Gastrocnemius medialis (tissue), 4 donors: Measurements from ENCODE around the gene WEE2. TPM values are rescaled to one million over a fixed set of nuclear protein-coding genes. Genes with fewer than 3 reads are reported as not detected.
A peak's percentile ranks its signal among the peaks of the same experiment; 100 is the strongest.

Source experiments
- ATAC-seq, 2 donors: fragments of 150-250 bp; one replicate each; pipeline ENCODE4 v1.9.1; 2016
- DNase-seq, 2 donors: peaks; one replicate each; pipeline ENCODE4 v3.0.0-alpha.2; 2019
- H3K27ac ChIP-seq, 4 donors: fragments of 200-600 bp; sonication (generic); 1 replicate in 1 of 4; 2 replicates in 3 of 4; pipeline ENCODE4 v1.5.1; 2016 to 2018; ENCODE audit warnings: mild to moderate bottlenecking in 2 of 4, moderate library complexity in 1 of 4
- H3K27me3 ChIP-seq, 3 donors: fragments of 200-600 bp; sonication (generic) in 2 of 3; 1 replicate in 1 of 3; 2 replicates in 2 of 3; pipeline versions ENCODE4 v1.5.1 to v1.6.0; 2016 to 2019; ENCODE audit warnings: mild to moderate bottlenecking in 1 of 3, moderate library complexity in 1 of 3
- H3K36me3 ChIP-seq, 2 donors: fragments of 200-600 bp; sonication (generic) in 1 of 2; one replicate each; pipeline ENCODE4 v1.5.1; 2017 to 2018
- H3K4me1 ChIP-seq, 2 donors: fragments of 200-600 bp; sonication (generic) in 1 of 2; one replicate each; pipeline ENCODE4 v1.5.1; 2016 to 2017; ENCODE audit warnings: mild to moderate bottlenecking in 2 of 2
- H3K4me3 ChIP-seq, 4 donors: fragments of 200-600 bp; sonication (generic) in 3 of 4; 1 replicate in 1 of 4; 2 replicates in 3 of 4; pipeline ENCODE4 v1.5.1; 2016 to 2019; ENCODE audit warnings: mild to moderate bottlenecking in 2 of 4
- H3K9me3 ChIP-seq, 3 donors: fragments of 200-600 bp; sonication (generic) in 2 of 3; 1 replicate in 1 of 3; 2 replicates in 2 of 3; pipeline ENCODE4 v1.5.1; 2016 to 2019
- CTCF ChIP-seq, 5 experiments: fragments of 450-650 bp in 3 of 5; fragments of 200-600 bp in 2 of 5; sonication (generic) in 2 of 5; IDR thresholded peaks in 4 of 5; conservative IDR thresholded peaks in 1 of 5; 1 replicate in 4 of 5; 2 replicates in 1 of 5; pipeline ENCODE4 v1.5.1; 2016 to 2019; ENCODE audit warnings: antibody characterized with exemption in 5 of 5, mild to moderate bottlenecking in 3 of 5, moderate library complexity in 3 of 5
- POLR2A ChIP-seq, 2 donors: fragments of 450-650 bp; IDR thresholded peaks; one replicate each; pipeline ENCODE4 v1.6.1; 2017; ENCODE audit warnings: antibody characterized with exemption in 2 of 2, mild to moderate bottlenecking in 2 of 2, moderate library complexity in 2 of 2
- in situ Hi-C, 4 donors: fragments of 200-750 bp; cut with MboI; loops; one replicate each; pipeline versions ENCODE4 v1.15.0 to v1.8.0; 2017; ENCODE audit warnings: low sequenced_read_pairs in 4 of 4
- intact Hi-C: fragments of 100-400 bp; cut with DNase I; formaldehyde crosslinking; loops from one replicate; pipeline ENCODE4 v1.15.1; 2023; ENCODE audit warnings: low total_unique reads
- total RNA-seq, 4 donors: library from RNA; depleted of rRNA; stranded (reverse); fragments of >200 nt; gene quantifications; one replicate each; pipeline versions ENCODE4 v1.1.0 to v1.2.3, GENCODE V29; 2016

WEE2 gene
- total RNA-seq, 4 donors from 2014 or later, result not detected

- no peak for TF ChIP-seq POLR2A (IDR thresholded peaks at IDR 0.05)
- no peak for TF ChIP-seq CTCF (IDR thresholded peaks at IDR 0.05 in 4 of 5, conservative IDR thresholded peaks at IDR 0.05 in 1 of 5)
- in situ Hi-C loops, result no loop called here
- ATAC-seq (no peak), DNase-seq (no peak)
- Histone ChIP-seq H3K4me1 (peaks cover 18 to 19% of the 10 kb centered on the region in 2 donors), H3K9me3 (no peaks in the 10 kb centered on the region), H3K4me3 (no peak overlapping the region), H3K36me3 (no peaks in the 10 kb centered on the region), H3K27me3 (no peaks in the 10 kb centered on the region), H3K27ac (no peak overlapping the region)
- intact Hi-C loops, result no loop called here
Measured at GRCh38 chr7:141704112-141704511, 4.0 kb upstream of the WEE2 start.

DNA sequence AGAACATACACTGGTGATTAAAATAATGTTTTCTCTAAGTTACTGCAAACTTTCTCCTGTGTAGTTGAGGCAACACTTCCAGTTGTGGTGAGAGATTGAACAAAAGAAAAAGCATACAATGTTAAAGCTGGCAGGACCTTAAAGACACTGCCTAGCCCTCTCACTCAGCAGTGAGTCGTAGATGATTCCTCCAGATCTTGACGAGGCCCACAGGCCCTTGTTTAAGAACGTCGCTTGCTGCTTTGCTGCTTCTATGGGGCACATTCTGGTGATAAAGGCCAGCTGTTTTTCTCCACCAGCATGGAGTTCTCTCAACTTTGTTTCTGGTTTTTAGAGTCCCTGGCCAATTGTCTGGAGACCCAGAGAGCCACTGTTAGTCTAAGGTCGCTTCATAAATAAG is 3.4 kb upstream of the WEE2 start:
- intact Hi-C loops (no loop called here), in situ Hi-C loops (no loop called here)
- DNase-seq (no peak), ATAC-seq (no peak)
- no peaks in the 10 kb centered on the region for H3K9me3 ChIP-seq
- H3K4me1 ChIP-seq, result peaks cover 18 to 25% of the 10 kb centered on the region in 2 donors
- H3K36me3 ChIP-seq, result no peaks in the 10 kb centered on the region
- H3K4me3 ChIP-seq, result no peak overlapping the region
- H3K27ac ChIP-seq, result no peak overlapping the region
- no peak for TF ChIP-seq POLR2A (IDR thresholded peaks at IDR 0.05)
- no peak for TF ChIP-seq CTCF (IDR thresholded peaks at IDR 0.05 in 4 of 5, conservative IDR thresholded peaks at IDR 0.05 in 1 of 5)
- no peaks in the 10 kb centered on the region for H3K27me3 ChIP-seq

- intact Hi-C loops, result no loop called here
- H3K9me3 ChIP-seq, result no peaks in the 10 kb centered on the region
- H3K36me3 ChIP-seq, result no peaks in the 10 kb centered on the region
- TF ChIP-seq CTCF (IDR thresholded peaks at IDR 0.05 in 4 of 5, conservative IDR thresholded peaks at IDR 0.05 in 1 of 5), result no peak
- no peak for TF ChIP-seq POLR2A (IDR thresholded peaks at IDR 0.05)
- H3K4me3 ChIP-seq, result no peak overlapping the region
- in situ Hi-C loops, result no loop called here
- H3K27me3 ChIP-seq, result no peaks in the 10 kb centered on the region
- peaks cover 9 to 23% of the 10 kb centered on the region in 2 donors for H3K4me1 ChIP-seq
- H3K27ac ChIP-seq, result no peak overlapping the region
- DNase-seq, result no peak
- ATAC-seq, result no peak
Measured at GRCh38 chr7:141706239-141707064, 1.7 kb upstream of the WEE2 start.

DNA sequence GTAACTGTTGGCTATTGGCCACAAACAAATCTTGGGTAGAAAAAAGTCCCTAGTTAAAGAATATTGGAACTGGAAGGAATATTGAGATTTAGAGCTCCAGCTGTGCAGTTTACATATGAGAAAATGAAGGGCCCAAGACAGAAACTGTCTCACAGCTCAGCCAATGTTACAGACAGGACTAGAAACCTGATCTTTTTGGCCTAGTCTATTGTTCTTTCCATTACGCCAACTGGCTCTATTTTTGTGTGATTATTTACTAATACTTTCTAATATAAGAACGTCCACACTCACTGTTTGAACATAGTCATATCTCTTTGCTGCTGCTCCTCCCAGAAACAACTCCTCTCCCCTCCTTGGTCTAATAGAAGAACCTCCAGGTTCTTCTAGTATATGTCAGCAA is 1.2 kb downstream of the WEE2 start:
- Histone ChIP-seq H3K9me3 (no peaks in the 10 kb centered on the region), H3K36me3 (no peaks in the 10 kb centered on the region), H3K4me3 (no peak overlapping the region), H3K27ac (peak overlapping the region; percentile 20 to 68 (median 44)), H3K27me3 (no peaks in the 10 kb centered on the region), H3K4me1 (peaks cover 0 to 14% of the 10 kb centered on the region in 2 donors)
- DNase-seq (no peak), ATAC-seq (peak; percentile 75 to 84)
- intact Hi-C loops (no loop called here), in situ Hi-C loops (no loop called here)
- TF ChIP-seq POLR2A (IDR thresholded peaks at IDR 0.05) (no peak), CTCF (IDR thresholded peaks at IDR 0.05 in 4 of 5, conservative IDR thresholded peaks at IDR 0.05 in 1 of 5) (no peak)
